ENCODE data around the gene GALC.
A peak's percentile ranks its signal among the peaks of the same experiment; 100 is the strongest.
"Not testable (repeated sequence)": the region's sequence is repeated elsewhere in the genome, so short reads cannot be mapped to it uniquely, and the experiment has no call there.

GALC gene

DNA sequence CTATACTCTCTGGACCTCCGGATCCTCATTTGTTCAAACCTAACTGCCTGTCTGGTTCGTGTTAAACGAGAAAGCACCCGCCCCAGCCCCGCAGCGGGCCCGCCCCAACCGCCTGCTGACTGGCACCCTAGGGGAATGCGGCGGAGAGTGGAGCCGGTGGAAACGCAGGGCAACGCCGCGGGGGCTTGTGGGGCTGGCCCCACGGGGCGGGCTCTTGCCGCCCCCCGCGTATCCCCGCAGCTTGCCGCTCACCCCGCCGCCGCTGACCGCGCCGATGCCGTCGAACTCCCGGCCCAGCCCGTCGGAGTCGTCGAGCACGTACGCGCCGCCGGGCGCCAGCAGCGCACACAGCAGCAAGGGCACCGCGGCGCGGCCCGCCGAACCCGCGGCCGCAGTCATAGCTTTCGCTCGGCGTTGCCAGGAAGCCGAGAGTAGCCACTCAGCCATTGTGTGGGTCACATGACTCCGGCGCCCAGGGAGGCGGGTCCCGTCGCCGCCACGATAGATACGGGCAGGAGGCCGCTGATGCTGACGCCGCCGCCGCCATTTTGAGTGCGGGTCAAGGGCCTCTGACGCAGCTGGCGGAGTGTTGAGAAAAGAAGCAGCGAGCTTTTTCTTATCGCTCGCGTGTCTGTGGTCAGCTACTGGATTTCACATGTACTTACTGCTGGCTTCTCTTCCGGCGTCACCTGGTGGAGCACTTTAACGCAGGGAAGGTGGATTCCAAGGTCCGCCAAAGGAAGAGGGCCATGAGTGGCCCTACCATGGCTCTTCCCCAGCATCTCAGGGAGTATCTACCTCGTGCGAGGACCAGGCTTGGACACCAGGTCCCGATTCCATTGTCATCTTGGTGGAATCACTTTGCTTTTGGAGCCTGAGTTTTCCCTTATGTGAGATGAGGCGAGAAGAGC, at the start of gene GALC:
Gene GALC (minus strand): TSS at position 465 of the 911 bp plus-strand sequence. CDS start 18 bp downstream, at position 447.
- DNase-seq = peak; percentile 94

DNA sequence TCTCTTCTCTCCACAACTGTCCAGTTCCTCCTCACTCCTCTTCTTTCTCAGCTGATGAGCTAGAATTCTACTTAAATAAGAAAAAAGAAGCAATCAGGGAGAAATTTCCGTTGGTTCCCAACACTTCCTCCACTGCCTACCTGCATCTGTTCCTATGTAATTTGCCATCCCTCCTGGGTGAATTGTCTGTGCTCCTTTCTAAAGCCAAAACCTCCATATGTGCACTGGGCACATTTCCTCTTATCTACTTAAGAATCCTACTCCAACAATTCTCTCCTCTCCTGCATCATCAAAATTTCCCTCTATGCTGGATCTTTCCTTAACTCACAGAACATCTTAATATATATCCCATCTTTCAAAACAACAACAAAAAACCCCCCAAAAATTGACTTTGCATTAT, 47.2 kb upstream of the GALC start:
- DNase-seq = no peak

- DNase-seq = no peak
Measured at GRCh38 chr14:88039197-88039596, 46.2 kb upstream of the GALC start.

- no peak for DNase-seq
Measured at GRCh38 chr14:88037325-88037724, 44.3 kb upstream of the GALC start.

- DNase-seq = no peak
Measured at GRCh38 chr14:88036422-88036821, 43.4 kb upstream of the GALC start.

GRCh38 chr14:88034076-88034475, 41.1 kb upstream of the GALC start:
- DNase-seq = no peak

GRCh38 chr14:88032373-88032772, 39.4 kb upstream of the GALC start:
- no peak for DNase-seq

DNA sequence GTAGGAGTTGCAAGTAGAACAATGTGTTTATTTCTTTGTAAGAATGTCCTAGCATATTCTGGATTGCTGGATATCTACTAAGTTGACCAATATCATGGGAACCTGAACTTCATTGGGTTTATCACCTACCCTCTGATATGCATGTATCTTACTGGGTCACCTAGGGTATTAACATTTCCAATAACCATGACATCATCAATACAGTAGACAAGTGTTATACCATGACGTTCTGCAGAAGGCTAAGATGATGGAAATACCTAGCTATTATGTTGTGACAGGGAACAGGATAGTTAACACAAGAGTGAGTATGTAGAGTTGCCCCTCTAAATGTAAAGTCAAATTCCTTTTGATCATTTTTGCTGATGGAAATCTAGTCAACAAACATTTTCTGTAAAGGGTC, 37.9 kb upstream of the GALC start:
- no peak for DNase-seq

- no peak for DNase-seq
Measured at GRCh38 chr14:88030079-88030478, 37.1 kb upstream of the GALC start.

GRCh38 chr14:88029500-88029899, 36.5 kb upstream of the GALC start:
- no peak for DNase-seq

DNA sequence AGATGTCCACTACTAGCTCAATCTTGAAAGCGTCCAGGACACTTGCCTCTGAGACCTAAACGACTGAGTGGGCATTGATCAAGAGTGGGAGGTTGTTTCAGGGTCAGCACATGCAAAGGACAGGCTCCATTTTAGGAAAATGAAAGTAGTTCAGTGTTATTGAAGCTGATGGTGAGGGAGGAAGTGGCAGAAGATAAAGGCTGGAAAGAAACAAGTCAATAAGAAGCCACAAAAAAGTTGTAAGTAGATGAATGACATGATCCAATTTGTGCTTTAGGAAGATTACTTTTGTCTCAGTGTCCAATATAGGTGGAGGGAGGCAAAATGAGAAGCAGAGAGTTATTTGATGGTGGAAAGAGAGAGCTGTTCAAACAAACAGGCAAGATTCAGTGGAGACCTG, 33.9 kb upstream of the GALC start:
- no peak for DNase-seq

DNA sequence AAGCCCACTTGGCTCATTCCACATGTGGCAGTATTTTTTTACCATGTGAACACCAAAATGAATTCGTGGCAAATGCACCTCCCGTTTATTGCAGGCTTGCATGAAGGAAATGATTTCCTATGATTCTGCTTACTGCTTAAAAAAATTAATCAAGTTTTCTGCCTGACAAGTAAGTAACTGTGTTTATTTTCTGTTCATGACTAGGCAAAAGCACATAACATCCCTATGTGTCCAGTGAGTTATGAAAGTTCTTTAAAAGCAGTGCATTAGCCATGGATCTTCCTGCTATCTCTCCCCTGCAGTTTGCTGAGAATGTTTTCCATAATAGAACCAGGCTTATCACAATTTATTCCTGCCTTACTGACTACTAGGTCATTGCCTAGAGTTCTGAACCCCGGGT, 32.3 kb upstream of the GALC start:
- DNase-seq = no peak

DNA sequence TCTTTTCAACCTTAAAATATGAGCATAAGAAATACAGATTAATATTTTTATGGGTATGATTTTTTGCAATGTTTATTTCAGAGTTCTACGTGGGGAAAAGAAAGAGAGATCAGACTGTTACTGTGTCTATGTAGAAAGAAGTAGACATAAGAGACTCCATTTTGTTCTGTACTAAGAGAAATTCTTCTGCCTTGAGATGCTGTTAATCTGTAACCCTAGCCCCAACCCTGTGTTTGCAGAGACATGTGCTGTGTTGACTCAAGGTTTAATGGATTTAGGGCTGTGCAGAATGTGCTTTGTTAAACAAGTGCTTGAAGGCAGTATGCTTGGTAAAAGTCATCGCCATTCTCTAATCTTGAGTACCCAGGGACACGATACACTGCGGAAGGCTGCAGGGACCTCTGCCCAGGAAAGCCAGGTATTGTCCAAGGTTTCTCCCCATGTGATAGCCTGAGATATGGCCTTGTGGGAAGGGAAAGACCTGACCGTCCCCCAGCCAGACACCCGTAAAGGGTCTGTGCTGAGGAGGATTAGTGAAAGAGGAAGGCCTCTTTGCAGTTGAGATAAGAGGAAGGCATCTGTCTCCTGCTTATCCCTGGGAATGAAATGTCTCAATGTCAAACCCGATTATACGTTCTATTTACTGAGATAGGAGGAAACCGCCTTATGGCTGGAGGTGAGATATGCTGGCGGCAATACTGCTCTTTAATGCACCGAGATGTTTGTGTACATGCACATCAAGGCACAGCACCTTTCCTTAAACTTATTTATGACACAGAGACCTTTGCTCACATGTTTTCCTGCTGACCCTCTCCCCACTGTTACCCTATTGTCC, 31.5 kb upstream of the GALC start:
- DNase-seq = not testable (repeated sequence)

GRCh38 chr14:88023658-88024187, 30.7 kb upstream of the GALC start:
- no peak for DNase-seq

GRCh38 chr14:88017535-88017934, 24.6 kb upstream of the GALC start:
- no peak for DNase-seq

DNA sequence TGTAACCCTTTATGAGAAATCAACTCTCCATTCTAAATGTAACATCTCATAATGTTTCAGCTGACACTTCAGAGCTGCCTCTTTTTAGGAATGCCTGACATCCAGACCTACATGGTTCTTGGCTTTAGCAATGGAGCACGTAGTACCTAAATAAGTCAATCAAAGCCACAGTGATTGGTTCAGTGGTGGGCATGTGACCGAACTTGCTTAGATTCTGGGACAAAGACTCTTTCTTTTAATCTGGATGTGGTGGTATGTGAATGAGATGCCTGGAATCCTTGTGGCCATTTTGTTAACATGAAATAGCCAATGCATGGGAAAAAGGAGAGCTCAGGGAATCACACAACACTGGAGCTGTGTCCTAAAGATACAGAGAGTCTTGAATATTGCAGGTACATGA, 23.8 kb upstream of the GALC start:
- DNase-seq = no peak

DNA sequence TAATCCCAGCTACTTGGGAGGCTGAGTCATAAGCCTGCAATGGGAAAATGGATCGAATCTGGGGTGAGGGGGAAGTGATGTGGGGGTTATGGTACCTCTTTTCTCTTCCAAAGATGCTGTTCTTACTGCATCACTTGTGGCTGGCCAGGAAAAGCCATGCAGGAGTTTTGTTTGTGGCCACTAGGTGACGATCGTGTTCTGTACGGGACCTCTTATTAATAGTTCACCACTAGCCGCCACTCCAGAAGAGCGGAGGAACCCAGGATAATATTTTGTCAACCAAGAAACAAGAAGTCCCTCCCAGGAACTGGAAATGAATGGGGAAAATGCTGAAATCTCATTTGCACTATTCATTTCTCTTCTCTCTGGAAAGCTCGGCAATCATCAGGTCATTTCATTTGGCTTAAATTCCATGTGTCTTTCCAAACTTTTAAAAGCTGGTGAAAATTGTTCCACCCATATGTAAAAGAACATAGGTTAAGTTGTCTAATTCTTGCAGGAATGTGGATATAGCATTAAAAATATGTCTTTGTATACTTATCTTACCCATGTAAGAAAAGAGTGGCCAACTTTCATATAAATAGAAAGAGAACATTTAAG, 20.9 kb upstream of the GALC start:
- DNase-seq = peak; percentile 63

GRCh38 chr14:88012495-88012894, 19.5 kb upstream of the GALC start:
- DNase-seq = no peak

DNA sequence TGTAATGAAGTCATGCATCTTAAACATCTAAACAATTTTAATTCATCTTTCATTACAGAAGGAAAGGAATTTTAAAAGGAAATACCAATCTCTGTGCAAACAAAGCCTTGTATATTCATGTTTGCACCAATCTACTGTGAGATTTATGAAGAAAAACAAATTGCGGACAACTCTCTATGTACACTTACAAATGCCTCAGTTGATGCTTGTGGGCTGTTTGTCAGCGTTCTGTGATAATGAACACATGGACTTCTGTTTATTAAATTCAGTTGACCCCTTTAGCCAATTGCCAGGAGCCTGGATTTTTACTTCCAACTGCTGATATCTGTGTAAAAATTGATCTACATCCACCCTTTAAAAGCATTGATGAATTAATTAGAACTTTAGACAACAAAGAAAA, 17.3 kb upstream of the GALC start:
- no peak for DNase-seq

DNA sequence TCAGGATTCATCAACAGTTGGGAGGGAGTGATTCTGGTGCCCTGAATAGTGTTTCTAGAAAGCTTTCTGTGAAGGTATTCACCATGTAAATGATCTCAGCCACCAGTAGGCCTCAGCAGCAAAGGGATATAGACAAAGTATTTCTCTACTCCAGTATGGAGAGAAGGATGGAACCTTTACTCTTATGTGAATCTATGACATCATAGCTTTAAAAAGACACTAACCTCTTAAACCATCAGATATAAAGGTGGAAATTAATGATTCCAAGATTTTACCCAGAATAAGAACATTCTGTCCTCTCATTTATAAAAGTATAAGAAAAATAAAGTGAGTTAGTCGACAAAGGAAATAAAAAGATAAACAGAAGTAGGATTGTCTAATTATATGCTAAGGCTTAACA, 16.5 kb upstream of the GALC start:
- no peak for DNase-seq

DNA sequence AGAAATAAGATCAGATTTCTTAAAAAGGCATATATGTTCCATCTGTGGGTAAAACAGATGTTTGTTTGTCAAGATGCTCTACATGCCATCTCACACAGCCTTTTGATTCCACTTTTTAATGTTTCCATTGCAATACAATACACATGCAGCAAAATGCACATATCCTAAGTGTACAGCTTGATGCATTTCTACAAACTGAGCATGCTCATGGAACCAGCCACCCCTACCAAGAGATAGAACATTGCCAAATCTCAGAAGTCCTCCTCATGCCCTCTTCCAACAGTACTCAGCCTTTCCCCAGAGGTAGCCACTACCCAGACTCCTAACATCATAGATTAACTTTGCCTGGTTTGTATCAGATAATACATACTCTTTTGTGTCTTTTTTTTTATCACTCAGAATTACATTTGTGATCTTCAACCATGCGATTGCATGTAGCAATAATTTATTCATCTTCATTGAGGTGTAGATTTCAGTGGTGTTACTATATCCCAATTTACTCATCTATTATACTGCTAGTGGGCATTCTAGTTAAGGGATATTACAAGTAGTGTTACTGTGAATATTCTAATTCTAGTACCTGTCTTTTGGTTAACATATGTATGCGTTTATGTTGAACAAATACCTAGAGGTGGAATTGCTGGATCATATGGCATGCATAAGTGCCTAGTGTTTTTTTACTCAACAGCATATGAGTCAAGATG, 15.2 kb upstream of the GALC start:
- no peak for DNase-seq

- DNase-seq = no peak
Measured at GRCh38 chr14:88007608-88008007, 14.6 kb upstream of the GALC start.

Data from right forelimb (tissue), 1 donor.